HepG2 (cell line): ENCODE data around the gene MIB1. TPM values are rescaled to one million over a fixed set of nuclear protein-coding genes. Genes with fewer than 3 reads are reported as not detected.

Experiments
- ATAC-seq: fragments of 200-7000 bp; cut with Tn5 transposase; 3 replicates; pipeline ENCODE4 v1.9.1; 2020; ENCODE audit warnings: mild to moderate bottlenecking, moderate library complexity
- BruUV-seq: library from RNA; stranded (reverse); fragments of 400-500 nt; replicated peaks from 2 replicates; lab custom pipeline; 2021; lab: Mats Ljungman, UMichigan
- CTCF ChIA-PET: fragments of 300-600 bp; formaldehyde crosslinking; extraction: SDS; loops from one replicate; lab custom pipeline; 2021; ENCODE audit warnings: low total read pairs, inconsistent platforms, low intra/inter-chr PET ratio; lab: Yijun Ruan, JAX
- POLR2A ChIA-PET: fragments of 350-600 bp; sonication (Branson Sonifier 250); formaldehyde crosslinking; loops from one replicate; lab custom pipeline; 2020; ENCODE audit warnings: antibody characterized with exemption, inconsistent platforms; lab: Yijun Ruan, JAX
- DNase-seq: peaks from one replicate; pipeline ENCODE4 v3.0.0-alpha.2; 2015; ENCODE audit warnings: low spot score
- FAIRE-seq: peaks from 3 replicates; lab custom pipeline; 2011; peaks lifted over from hg19 to GRCh38; lab: Jason Lieb, UNC
- H2AFZ ChIP-seq: one replicate; pipeline ENCODE4 v1.6.1; 2011; ENCODE audit warnings: low read length, inconsistent platforms
- H3K27ac ChIP-seq: fragments of 300-600 bp; 3 replicates; pipeline ENCODE4 v1.8.0; 2011; ENCODE audit warnings: mixed run types, mild to moderate bottlenecking, mixed read lengths, low read length, inconsistent platforms; ENCODE audit not compliant: insufficient read depth; ENCODE audit errors: extremely low read length
- H3K27me3 ChIP-seq, 2 experiments: fragments of 200-600 bp in 1 of 2; 2 replicates in 1 of 2; 3 replicates in 1 of 2; pipeline versions ENCODE4 v1.6.0 to v1.8.0; 2011; ENCODE audit warnings: low read length in 2 of 2, mild to moderate bottlenecking in 2 of 2, moderate library complexity in 2 of 2, inconsistent platforms in 1 of 2; ENCODE audit not compliant: insufficient read depth in 2 of 2, control insufficient read depth in 1 of 2
- H3K36me3 ChIP-seq, 2 experiments: fragments of 200-600 bp in 1 of 2; replicated peaks in 1 of 2; 2 replicates in 1 of 2; 3 replicates in 1 of 2; pipeline versions ENCODE4 v1.5.1 to v1.8.0; 2011; ENCODE audit warnings: low read length in 2 of 2, inconsistent platforms in 1 of 2; ENCODE audit not compliant: insufficient read depth in 2 of 2, control insufficient read depth in 1 of 2
- H3K4me1 ChIP-seq: 2 replicates; pipeline ENCODE4 v1.5.1; 2012; ENCODE audit warnings: low read length, inconsistent platforms; ENCODE audit not compliant: insufficient read depth
- H3K4me2 ChIP-seq: 2 replicates; pipeline ENCODE4 v1.6.0; 2011; ENCODE audit warnings: low read depth, low read length, inconsistent platforms
- H3K4me3 ChIP-seq, 3 experiments: fragments of 200-600 bp in 1 of 3; sonication (generic), shearing (Covaris generic) in 1 of 3; replicated peaks in 1 of 3; 2 replicates each; pipeline ENCODE4 v1.5.1; 2011 to 2016; ENCODE audit warnings: low read length in 3 of 3, inconsistent platforms in 2 of 3, low read depth in 2 of 3, mild to moderate bottlenecking in 2 of 3, control low read depth in 1 of 3, mixed read lengths in 1 of 3; ENCODE audit not compliant: insufficient read depth in 1 of 3
- H3K79me2 ChIP-seq: one replicate; pipeline ENCODE4 v1.6.1; 2011; ENCODE audit warnings: low read length, inconsistent platforms; ENCODE audit not compliant: insufficient read depth
- H3K9ac ChIP-seq: 2 replicates; pipeline ENCODE4 v1.6.0; 2011; ENCODE audit warnings: mild to moderate bottlenecking, low read depth, low read length, inconsistent platforms; ENCODE audit not compliant: insufficient read depth
- H3K9me3 ChIP-seq: 2 replicates; pipeline ENCODE4 v1.5.1; 2012; ENCODE audit warnings: mild to moderate bottlenecking, low read length
- H4K20me1 ChIP-seq: 2 replicates; pipeline ENCODE4 v1.6.0; 2011; ENCODE audit warnings: inconsistent platforms, mild to moderate bottlenecking, low read length, moderate library complexity; ENCODE audit not compliant: insufficient read depth
- AGO2 ChIP-seq: fragments of 200-400 bp; formaldehyde crosslinking; optimal IDR thresholded peaks from 2 replicates; pipeline ENCODE3; 2017; ENCODE audit warnings: mild to moderate bottlenecking, low read depth, low read length, moderate library complexity
- ATM ChIP-seq: fragments of 450-650 bp; IDR thresholded peaks from 2 replicates; pipeline ENCODE4 v1.7.1; 2017; ENCODE audit warnings: mild to moderate bottlenecking, borderline replicate concordance
- HNF4G ChIP-seq, 2 experiments: sonication (generic) in 1 of 2; formaldehyde crosslinking in 1 of 2; IDR thresholded peaks; 2 replicates each; pipeline versions ENCODE4 v1.4.0 to v1.6.1; 2011 to 2020; ENCODE audit warnings: borderline replicate concordance in 2 of 2, low read depth in 2 of 2, mild to moderate bottlenecking in 2 of 2, low read length in 1 of 2, missing genetic modification reagents in 1 of 2, moderate library complexity in 1 of 2
- RNF2 ChIP-seq: fragments of 450-650 bp; conservative IDR thresholded peaks from 2 replicates; pipeline ENCODE4 v1.6.1; 2016; ENCODE audit warnings: low read depth
- STAG1 ChIP-seq: sonication (generic); formaldehyde crosslinking; IDR thresholded peaks from 2 replicates; pipeline ENCODE4 v1.4.0; 2020; ENCODE audit warnings: missing genetic modification reagents
- YEATS2 ChIP-seq: sonication (generic); formaldehyde crosslinking; IDR thresholded peaks from 2 replicates; pipeline ENCODE4 v1.4.0; 2020; ENCODE audit warnings: missing genetic modification reagents, borderline replicate concordance
- ZNF652 ChIP-seq: IDR thresholded peaks from 2 replicates; pipeline ENCODE4 v1.6.1; 2016; ENCODE audit warnings: low read depth, borderline replicate concordance
- WGBS: methylation state at CpG from one replicate; pipeline ENCODE4 v1.1.6; 2017; ENCODE audit warnings: low lambda C conversion rate; 5-methylcytosine and 5-hydroxymethylcytosine counted together
- in situ Hi-C: cut with HindIII; loops from 2 replicates; pipeline ENCODE4 v1.10.0; 2017; ENCODE audit warnings: low pct_unique_long_range_greater_than_20kb; ENCODE audit not compliant: extremely low pct_ligation_motif_present
- intact Hi-C: fragments of 100-400 bp; cut with micrococcal nuclease; formaldehyde crosslinking; loops from one replicate; pipeline ENCODE4 v1.10.0; 2022; ENCODE audit not compliant: unreplicated experiment
- polyA plus RNA-seq, 8 experiments: library from polyadenylated mRNA; depleted of rRNA in 3 of 8; stranded (reverse) in 7 of 8; unstranded in 1 of 8; fragments of >200 nt; fragmentation: Illumina TruSeq in 4 of 8; extraction: Trizol in 4 of 8; gene quantifications; 2 replicates each; pipeline versions ENCODE4 v1.2.1 to v1.2.3, GENCODE V29; 2011 to 2016; ENCODE audit warnings: low read depth in 4 of 8, missing spikeins in 1 of 8, mixed read lengths in 1 of 8; ENCODE audit not compliant: insufficient read depth in 1 of 8
- total RNA-seq, 5 experiments: library from RNA; depleted of rRNA; stranded (reverse); fragments of >200 nt; fragmentation: Illumina TruSeq; extraction: Trizol; gene quantifications; 2 replicates each; pipeline ENCODE4 v1.2.3, GENCODE V29; 2016; ENCODE audit warnings: low read depth in 1 of 5
- TF ChIP-seq, protein P1 (sequence below): IDR thresholded peaks from 2 replicates; pipeline ENCODE4 v1.4.0; 2020; ENCODE audit warnings: mild to moderate bottlenecking, missing genetic modification reagents
- TF ChIP-seq, protein P2 (sequence below): sonication (generic); formaldehyde crosslinking; IDR thresholded peaks from 2 replicates; pipeline ENCODE4 v1.8.0; 2022; ENCODE audit warnings: low read depth, missing genetic modification reagents

MIB1 gene
- total and polyA plus RNA-seq, 2 of the 13 experiments (the other 11 are each of a cell fraction or from before 2014, with no cell fraction given): 12.0 to 47.0 TPM

DNA sequence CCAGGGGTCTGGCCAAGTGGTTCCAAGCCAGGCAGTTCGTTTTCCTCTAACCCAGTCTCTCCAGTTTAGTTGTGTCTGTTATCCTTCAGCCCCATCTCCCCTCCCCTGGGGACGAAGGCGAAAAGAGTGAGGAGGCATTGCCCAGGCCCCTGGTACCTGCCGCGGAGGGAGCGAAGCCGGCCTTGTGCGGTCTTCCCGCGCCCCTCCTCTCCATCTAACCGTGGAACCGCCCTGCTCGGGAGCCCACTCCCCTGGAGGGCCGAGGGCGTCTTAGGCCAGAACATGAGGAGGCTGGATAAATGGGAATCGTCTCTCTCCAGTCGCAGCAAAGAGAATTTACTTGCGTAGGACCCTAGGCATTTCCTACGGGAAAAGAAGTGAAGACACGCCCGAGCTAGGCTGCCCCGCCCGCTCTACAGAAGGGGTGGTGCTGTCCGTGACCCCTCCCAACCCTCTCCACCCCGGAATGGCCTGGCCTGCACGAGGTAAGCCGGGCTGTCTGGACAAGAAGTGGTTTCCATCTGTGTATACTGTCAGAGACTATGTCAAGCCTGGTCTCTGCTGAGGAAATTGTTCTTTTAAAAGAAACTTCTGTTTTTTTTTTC lies 156.2 kb downstream of the MIB1 start:
- no peak for ATAC-seq
- H3K9me3 ChIP-seq: no peaks in the 10 kb centered on the region
- CTCF ChIA-PET: interaction anchor here (1.5 to 1.9 kb wide), 2 partner anchors 59 to 666 kb away, joined by 9 to 14 read pairs; no protein-coding TSS in a partner anchor

More for the DNA sequence above, 156.2 kb downstream of the MIB1 start:
- Histone ChIP-seq H4K20me1 (no peaks in the 10 kb centered on the region), H3K36me3 (no peaks in the 10 kb centered on the region), H3K79me2 (no peaks in the 10 kb centered on the region), H3K4me3 (no peak overlapping the region), H2AFZ (no peak overlapping the region), H3K9ac (no peak overlapping the region), H3K4me2 (no peak overlapping the region), H3K4me1 (peaks cover 17% of the 10 kb centered on the region), H3K27me3 (0 out of 5 replicates have a peak, but pooled peaks cover 0 to 1% of the 10 kb centered on the region in 2 experiments), H3K27ac (no peak overlapping the region)
- BruUV-seq: no TSS peak
- FAIRE-seq: no peak
- in situ Hi-C loops: no loop called here
- DNase-seq: no peak
- TF ChIP-seq AGO2: no peak
- TF ChIP-seq, protein P1, sequence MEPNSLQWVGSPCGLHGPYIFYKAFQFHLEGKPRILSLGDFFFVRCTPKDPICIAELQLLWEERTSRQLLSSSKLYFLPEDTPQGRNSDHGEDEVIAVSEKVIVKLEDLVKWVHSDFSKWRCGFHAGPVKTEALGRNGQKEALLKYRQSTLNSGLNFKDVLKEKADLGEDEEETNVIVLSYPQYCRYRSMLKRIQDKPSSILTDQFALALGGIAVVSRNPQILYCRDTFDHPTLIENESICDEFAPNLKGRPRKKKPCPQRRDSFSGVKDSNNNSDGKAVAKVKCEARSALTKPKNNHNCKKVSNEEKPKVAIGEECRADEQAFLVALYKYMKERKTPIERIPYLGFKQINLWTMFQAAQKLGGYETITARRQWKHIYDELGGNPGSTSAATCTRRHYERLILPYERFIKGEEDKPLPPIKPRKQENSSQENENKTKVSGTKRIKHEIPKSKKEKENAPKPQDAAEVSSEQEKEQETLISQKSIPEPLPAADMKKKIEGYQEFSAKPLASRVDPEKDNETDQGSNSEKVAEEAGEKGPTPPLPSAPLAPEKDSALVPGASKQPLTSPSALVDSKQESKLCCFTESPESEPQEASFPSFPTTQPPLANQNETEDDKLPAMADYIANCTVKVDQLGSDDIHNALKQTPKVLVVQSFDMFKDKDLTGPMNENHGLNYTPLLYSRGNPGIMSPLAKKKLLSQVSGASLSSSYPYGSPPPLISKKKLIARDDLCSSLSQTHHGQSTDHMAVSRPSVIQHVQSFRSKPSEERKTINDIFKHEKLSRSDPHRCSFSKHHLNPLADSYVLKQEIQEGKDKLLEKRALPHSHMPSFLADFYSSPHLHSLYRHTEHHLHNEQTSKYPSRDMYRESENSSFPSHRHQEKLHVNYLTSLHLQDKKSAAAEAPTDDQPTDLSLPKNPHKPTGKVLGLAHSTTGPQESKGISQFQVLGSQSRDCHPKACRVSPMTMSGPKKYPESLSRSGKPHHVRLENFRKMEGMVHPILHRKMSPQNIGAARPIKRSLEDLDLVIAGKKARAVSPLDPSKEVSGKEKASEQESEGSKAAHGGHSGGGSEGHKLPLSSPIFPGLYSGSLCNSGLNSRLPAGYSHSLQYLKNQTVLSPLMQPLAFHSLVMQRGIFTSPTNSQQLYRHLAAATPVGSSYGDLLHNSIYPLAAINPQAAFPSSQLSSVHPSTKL (CRISPR knock-in tag): no peak
- TF ChIP-seq ZNF652 (CRISPR knock-in tag): no peak
- no peak for TF ChIP-seq YEATS2 (CRISPR knock-in tag)
- TF ChIP-seq RNF2: no peak
- no peak for TF ChIP-seq ATM
- TF ChIP-seq, protein P2, sequence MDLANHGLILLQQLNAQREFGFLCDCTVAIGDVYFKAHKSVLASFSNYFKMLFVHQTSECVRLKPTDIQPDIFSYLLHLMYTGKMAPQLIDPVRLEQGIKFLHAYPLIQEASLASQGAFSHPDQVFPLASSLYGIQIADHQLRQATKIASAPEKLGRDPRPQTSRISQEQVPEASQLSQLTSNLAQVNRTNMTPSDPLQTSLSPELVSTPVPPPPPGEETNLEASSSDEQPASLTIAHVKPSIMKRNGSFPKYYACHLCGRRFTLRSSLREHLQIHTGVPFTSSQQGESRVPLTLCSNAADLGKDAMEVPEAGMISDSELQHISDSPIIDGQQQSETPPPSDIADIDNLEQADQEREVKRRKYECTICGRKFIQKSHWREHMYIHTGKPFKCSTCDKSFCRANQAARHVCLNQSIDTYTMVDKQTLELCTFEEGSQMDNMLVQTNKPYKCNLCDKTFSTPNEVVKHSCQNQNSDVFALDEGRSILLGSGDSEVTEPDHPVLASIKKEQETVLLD (CRISPR knock-in tag): no peak
- TF ChIP-seq STAG1: no peak
- TF ChIP-seq HNF4G (IDR thresholded peaks at IDR 0.05; ENCODE audit: borderline replicate concordance, low read depth, low read length): no peak
- TF ChIP-seq HNF4G (CRISPR knock-in tag; IDR thresholded peaks at IDR 0.05; ENCODE audit: borderline replicate concordance, low read depth): no peak
- POLR2A ChIA-PET: no interaction called here
- intact Hi-C loops: loop anchor here (1.0 to 5.0 kb wide), 2 partner anchors 60 to 666 kb away; no protein-coding TSS in a partner anchor
- 60% methylated on average over 26 of the region's 27 CpGs for WGBS
